NCI-H1417 (cell line): ENCODE measurements around the gene PLA2G2E.

ENCODE experiments used
- DNase-seq, 3 experiments: peaks; one replicate each; lab custom pipeline; 2025; lab: John Stamatoyannopoulos, UW

The PLA2G2E gene

GRCh38 chr1:19923137-19923952 lies at the start of gene PLA2G2E:
PLA2G2E (minus strand) TSS chr1:19923617; CDS start chr1:19923559, 58 bp downstream.
- no peak for DNase-seq

GRCh38 chr1:19971664-19972063 lies 48.2 kb upstream of the PLA2G2E start:
- DNase-seq: no peak

- DNase-seq: no peak
Observed at GRCh38 chr1:19969898-19970660, 46.7 kb upstream of the PLA2G2E start.

- DNase-seq: peak in 1 of 3 experiments; percentile 4
Observed at GRCh38 chr1:19967808-19968207, 44.4 kb upstream of the PLA2G2E start.

- no peak for DNase-seq
Observed at GRCh38 chr1:19964542-19964941, 41.1 kb upstream of the PLA2G2E start.

- no peak for DNase-seq
Observed at GRCh38 chr1:19963636-19964035, 40.2 kb upstream of the PLA2G2E start.

- no peak for DNase-seq
Observed at GRCh38 chr1:19960591-19960990, 37.2 kb upstream of the PLA2G2E start.

- DNase-seq: no peak
Observed at GRCh38 chr1:19957779-19958178, 34.4 kb upstream of the PLA2G2E start.

GRCh38 chr1:19955534-19956170 lies 32.2 kb upstream of the PLA2G2E start:
- no peak for DNase-seq

GRCh38 chr1:19954059-19954458 lies 30.6 kb upstream of the PLA2G2E start:
- DNase-seq: no peak

- peak in 1 of 3 experiments; percentile 5 for DNase-seq
Observed at GRCh38 chr1:19949016-19949415, 25.6 kb upstream of the PLA2G2E start.

- DNase-seq: no peak
Observed at GRCh38 chr1:19946971-19947370, 23.6 kb upstream of the PLA2G2E start.

- DNase-seq: no peak
Observed at GRCh38 chr1:19946331-19946751, 22.9 kb upstream of the PLA2G2E start.

GRCh38 chr1:19945914-19946313 lies 22.5 kb upstream of the PLA2G2E start:
- no peak for DNase-seq

GRCh38 chr1:19942657-19943056 lies 19.2 kb upstream of the PLA2G2E start:
- DNase-seq: no peak

- no peak for DNase-seq
Observed at GRCh38 chr1:19942088-19942487, 18.7 kb upstream of the PLA2G2E start.

- DNase-seq: peak in 1 of 3 experiments; percentile 13
Observed at GRCh38 chr1:19941206-19941568, 17.8 kb upstream of the PLA2G2E start.

- DNase-seq: peak in 1 of 3 experiments; percentile 21
Observed at GRCh38 chr1:19940486-19941205, 17.2 kb upstream of the PLA2G2E start.

- no peak for DNase-seq
Observed at GRCh38 chr1:19938472-19938871, 15.1 kb upstream of the PLA2G2E start.

- no peak for DNase-seq
Observed at GRCh38 chr1:19936061-19936750, 12.8 kb upstream of the PLA2G2E start.

- DNase-seq: no peak
Observed at GRCh38 chr1:19934336-19934735, 10.9 kb upstream of the PLA2G2E start.
